Rectal smooth muscle tissue (tissue), 1 donor: Measurements from ENCODE around the gene SHMT2.

Experiments
- H3K27ac ChIP-seq: one replicate; pipeline ENCODE4 v1.7.0; 2013; ENCODE audit warnings: low read depth, low read length, inconsistent platforms
- H3K27me3 ChIP-seq: one replicate; pipeline ENCODE4 v1.7.0; 2013; ENCODE audit warnings: low read length; ENCODE audit not compliant: control insufficient read depth, insufficient read depth
- H3K36me3 ChIP-seq: one replicate; pipeline ENCODE4 v1.7.0; 2013; ENCODE audit warnings: low read length; ENCODE audit not compliant: control insufficient read depth, insufficient read depth
- H3K4me1 ChIP-seq: one replicate; pipeline ENCODE4 v1.7.0; 2013; ENCODE audit warnings: low read length; ENCODE audit not compliant: control insufficient read depth, insufficient read depth
- H3K4me3 ChIP-seq: one replicate; pipeline ENCODE4 v1.7.0; 2013; ENCODE audit warnings: low read length
- H3K9ac ChIP-seq: one replicate; pipeline ENCODE4 v1.7.0; 2013; ENCODE audit warnings: low read length

The SHMT2 gene

GRCh38 chr12:57190821-57191220, 38.7 kb upstream of the SHMT2 start:
- H3K27ac ChIP-seq = no peak overlapping the region
- no peak overlapping the region for H3K4me3 ChIP-seq
- peaks cover 3% of the 10 kb centered on the region for H3K4me1 ChIP-seq
- H3K27me3 ChIP-seq = no peaks in the 10 kb centered on the region
- no peak overlapping the region for H3K9ac ChIP-seq
- peaks cover 69% of the 10 kb centered on the region for H3K36me3 ChIP-seq

- H3K4me3 ChIP-seq = no peak overlapping the region
- H3K36me3 ChIP-seq = peaks cover 69% of the 10 kb centered on the region
- H3K27ac ChIP-seq = no peak overlapping the region
- no peaks in the 10 kb centered on the region for H3K27me3 ChIP-seq
- H3K9ac ChIP-seq = no peak overlapping the region
- peaks cover 3% of the 10 kb centered on the region for H3K4me1 ChIP-seq
Measured at GRCh38 chr12:57191410-57191809, 38.1 kb upstream of the SHMT2 start.

GRCh38 chr12:57192920-57193319, 36.6 kb upstream of the SHMT2 start:
- Histone ChIP-seq H3K9ac (no peak overlapping the region), H3K27ac (no peak overlapping the region), H3K36me3 (peaks cover 71% of the 10 kb centered on the region)

GRCh38 chr12:57193706-57194245, 35.7 kb upstream of the SHMT2 start:
- Histone ChIP-seq H3K27ac (no peak overlapping the region), H3K4me1 (peaks cover 3% of the 10 kb centered on the region), H3K27me3 (no peaks in the 10 kb centered on the region), H3K36me3 (peaks cover 79% of the 10 kb centered on the region), H3K4me3 (no peak overlapping the region), H3K9ac (no peak overlapping the region)

More at GRCh38 chr12:57192920-57193319, 36.6 kb upstream of the SHMT2 start:
- Histone ChIP-seq H3K27me3 (no peaks in the 10 kb centered on the region), H3K4me1 (peaks cover 3% of the 10 kb centered on the region), H3K4me3 (no peak overlapping the region)

GRCh38 chr12:57194253-57194652, 35.3 kb upstream of the SHMT2 start:
- Histone ChIP-seq H3K27me3 (no peaks in the 10 kb centered on the region), H3K4me1 (peaks cover 3% of the 10 kb centered on the region), H3K4me3 (no peak overlapping the region), H3K27ac (no peak overlapping the region), H3K9ac (no peak overlapping the region), H3K36me3 (peaks cover 84% of the 10 kb centered on the region)

GRCh38 chr12:57195186-57195585, 34.3 kb upstream of the SHMT2 start:
- Histone ChIP-seq H3K27ac (no peak overlapping the region), H3K4me1 (peaks cover 2% of the 10 kb centered on the region), H3K4me3 (no peak overlapping the region), H3K27me3 (no peaks in the 10 kb centered on the region), H3K9ac (no peak overlapping the region), H3K36me3 (peaks cover 85% of the 10 kb centered on the region)

- no peaks in the 10 kb centered on the region for H3K4me1 ChIP-seq
- no peaks in the 10 kb centered on the region for H3K27me3 ChIP-seq
- no peak overlapping the region for H3K27ac ChIP-seq
- no peak overlapping the region for H3K4me3 ChIP-seq
- H3K36me3 ChIP-seq = peaks cover 85% of the 10 kb centered on the region
- H3K9ac ChIP-seq = no peak overlapping the region
Measured at GRCh38 chr12:57195611-57196371, 33.7 kb upstream of the SHMT2 start.

- Histone ChIP-seq H3K9ac (no peak overlapping the region), H3K36me3 (peaks cover 84% of the 10 kb centered on the region), H3K27ac (no peak overlapping the region), H3K4me1 (no peaks in the 10 kb centered on the region), H3K27me3 (no peaks in the 10 kb centered on the region), H3K4me3 (no peak overlapping the region)
Measured at GRCh38 chr12:57196439-57196838, 33.1 kb upstream of the SHMT2 start.

- Histone ChIP-seq H3K9ac (no peak overlapping the region), H3K36me3 (peaks cover 84% of the 10 kb centered on the region), H3K27ac (no peak overlapping the region)
Measured at GRCh38 chr12:57196956-57197355, 32.6 kb upstream of the SHMT2 start.

GRCh38 chr12:57198329-57198728, 31.2 kb upstream of the SHMT2 start:
- no peak overlapping the region for H3K9ac ChIP-seq
- no peak overlapping the region for H3K4me3 ChIP-seq
- H3K27me3 ChIP-seq = no peaks in the 10 kb centered on the region
- H3K36me3 ChIP-seq = peaks cover 82% of the 10 kb centered on the region
- no peaks in the 10 kb centered on the region for H3K4me1 ChIP-seq
- no peak overlapping the region for H3K27ac ChIP-seq

More at GRCh38 chr12:57196956-57197355, 32.6 kb upstream of the SHMT2 start:
- Histone ChIP-seq H3K27me3 (no peaks in the 10 kb centered on the region), H3K4me3 (no peak overlapping the region), H3K4me1 (no peaks in the 10 kb centered on the region)

- Histone ChIP-seq H3K27me3 (no peaks in the 10 kb centered on the region), H3K4me3 (no peak overlapping the region), H3K9ac (no peak overlapping the region), H3K4me1 (no peaks in the 10 kb centered on the region), H3K27ac (no peak overlapping the region), H3K36me3 (peaks cover 79% of the 10 kb centered on the region)
Measured at GRCh38 chr12:57199191-57199590, 30.3 kb upstream of the SHMT2 start.

GRCh38 chr12:57200497-57200896, 29.0 kb upstream of the SHMT2 start:
- peaks cover 79% of the 10 kb centered on the region for H3K36me3 ChIP-seq
- no peaks in the 10 kb centered on the region for H3K4me1 ChIP-seq
- no peak overlapping the region for H3K4me3 ChIP-seq
- no peaks in the 10 kb centered on the region for H3K27me3 ChIP-seq
- H3K27ac ChIP-seq = no peak overlapping the region
- no peak overlapping the region for H3K9ac ChIP-seq

GRCh38 chr12:57201219-57201618, 28.3 kb upstream of the SHMT2 start:
- Histone ChIP-seq H3K27me3 (no peaks in the 10 kb centered on the region), H3K4me1 (no peaks in the 10 kb centered on the region), H3K36me3 (peaks cover 75% of the 10 kb centered on the region), H3K27ac (no peak overlapping the region), H3K4me3 (no peak overlapping the region), H3K9ac (no peak overlapping the region)
